Activated CD8-positive, alpha-beta memory T cell treated with anti-CD3 and anti-CD28 coated beads, Interleukin-2, amount 50 U/mL, for 1 hour (primary cell): ENCODE measurements around the gene PPIG.
"Not testable (repeated sequence)": the region's sequence is repeated elsewhere in the genome, so short reads cannot be mapped to it uniquely, and the experiment has no call there.

Experiments
- DNase-seq: peaks from one replicate; pipeline ENCODE4 v3.0.0-alpha.2; 2020; ENCODE audit errors: extremely low read depth

PPIG gene

GRCh38 chr2:169584005-169584877, at the start of gene PPIG:
PPIG (plus strand) TSS chr2:169584351; CDS start chr2:169604042, 19,691 bp downstream.
- DNase-seq, result peak; percentile 80

GRCh38 chr2:169539460-169539859, 44.7 kb upstream of the PPIG start:
- DNase-seq, result not testable (repeated sequence)

GRCh38 chr2:169540146-169540545, 44.0 kb upstream of the PPIG start:
- no peak for DNase-seq

GRCh38 chr2:169542433-169542832, 41.7 kb upstream of the PPIG start:
- no peak for DNase-seq

GRCh38 chr2:169546756-169547155, 37.4 kb upstream of the PPIG start:
- DNase-seq, result no peak

GRCh38 chr2:169561364-169561763, 22.8 kb upstream of the PPIG start:
- no peak for DNase-seq

- DNase-seq, result not testable (repeated sequence)
Observed at GRCh38 chr2:169562084-169562483, 22.1 kb upstream of the PPIG start.

GRCh38 chr2:169562519-169562918, 21.6 kb upstream of the PPIG start:
- no peak for DNase-seq

- DNase-seq, result no peak
Observed at GRCh38 chr2:169565686-169566085, 18.5 kb upstream of the PPIG start.

- no peak for DNase-seq
Observed at GRCh38 chr2:169569948-169570347, 14.2 kb upstream of the PPIG start.

- DNase-seq, result not testable (repeated sequence)
Observed at GRCh38 chr2:169570752-169571151, 13.4 kb upstream of the PPIG start.

- DNase-seq, result no peak
Observed at GRCh38 chr2:169571571-169571970, 12.6 kb upstream of the PPIG start.

- DNase-seq, result no peak
Observed at GRCh38 chr2:169572189-169572588, 12.0 kb upstream of the PPIG start.

- no peak for DNase-seq
Observed at GRCh38 chr2:169572821-169573159, 11.4 kb upstream of the PPIG start.

GRCh38 chr2:169573160-169573973, 10.8 kb upstream of the PPIG start, which contains the start of gene FASTKD1:
FASTKD1 (minus strand) TSS chr2:169573865; CDS start chr2:169572029, 1,836 bp downstream.
- peak; percentile 66 for DNase-seq

- DNase-seq, result no peak
Observed at GRCh38 chr2:169573974-169574299, 10.2 kb upstream of the PPIG start.

- not testable (repeated sequence) for DNase-seq
Observed at GRCh38 chr2:169574539-169574938, 9.6 kb upstream of the PPIG start.

- not testable (repeated sequence) for DNase-seq
Observed at GRCh38 chr2:169575264-169575663, 8.9 kb upstream of the PPIG start.

- no peak for DNase-seq
Observed at GRCh38 chr2:169579044-169579443, 5.1 kb upstream of the PPIG start.

- not testable (repeated sequence) for DNase-seq
Observed at GRCh38 chr2:169582552-169583266, 1.4 kb upstream of the PPIG start.

- DNase-seq, result no peak
Observed at GRCh38 chr2:169583518-169583917, 633 bp upstream of the PPIG start.

- no peak for DNase-seq
Observed at GRCh38 chr2:169585673-169586072, 1.5 kb downstream of the PPIG start.
